HG02970 (cell line): ENCODE data around the gene DGKB.

Experiments used
- ATAC-seq: cut with Tn5 transposase; IDR thresholded peaks from one replicate; pipeline ENCODE4 v1.9.1; 2021; ENCODE audit warnings: mild to moderate bottlenecking, moderate library complexity, moderate number of reproducible peaks; ENCODE audit not compliant: unreplicated experiment, low FRiP score

Gene DGKB

GRCh38 chr7:14902589-14903067 lies at the start of gene DGKB:
Gene DGKB, minus strand, starts transcription at chr7:14902751.
- ATAC-seq: no peak

GRCh38 chr7:14950013-14950412 lies 47.5 kb upstream of the DGKB start:
- no peak for ATAC-seq

- no peak for ATAC-seq
These were observed 35.6 kb upstream of the DGKB start for GRCh38 chr7:14938181-14938580.

GRCh38 chr7:14937581-14937980 lies 35.0 kb upstream of the DGKB start:
- ATAC-seq: no peak

- no peak for ATAC-seq
These were observed 34.0 kb upstream of the DGKB start for GRCh38 chr7:14936554-14936953.

GRCh38 chr7:14934839-14935238 lies 32.3 kb upstream of the DGKB start:
- no peak for ATAC-seq

- ATAC-seq: no peak
These were observed 29.1 kb upstream of the DGKB start for GRCh38 chr7:14931511-14932215.

GRCh38 chr7:14924398-14924797 lies 21.8 kb upstream of the DGKB start:
- no peak for ATAC-seq

GRCh38 chr7:14911077-14911476 lies 8.5 kb upstream of the DGKB start:
- ATAC-seq: no peak

- no peak for ATAC-seq
These were observed 6.1 kb upstream of the DGKB start for GRCh38 chr7:14908697-14909096.

GRCh38 chr7:14905764-14906163 lies 3.2 kb upstream of the DGKB start:
- ATAC-seq: no peak

GRCh38 chr7:14900051-14900450 lies 2.5 kb downstream of the DGKB start:
- no peak for ATAC-seq

GRCh38 chr7:14899030-14899429 lies 3.5 kb downstream of the DGKB start:
- no peak for ATAC-seq

- ATAC-seq: no peak
These were observed 6.1 kb downstream of the DGKB start for GRCh38 chr7:14896461-14896860.

GRCh38 chr7:14894826-14895225 lies 7.7 kb downstream of the DGKB start:
- ATAC-seq: no peak

- no peak for ATAC-seq
These were observed 9.6 kb downstream of the DGKB start for GRCh38 chr7:14892961-14893360.

GRCh38 chr7:14891289-14891688 lies 11.3 kb downstream of the DGKB start:
- no peak for ATAC-seq

- no peak for ATAC-seq
These were observed 13.6 kb downstream of the DGKB start for GRCh38 chr7:14888962-14889361.

- no peak for ATAC-seq
These were observed 16.0 kb downstream of the DGKB start for GRCh38 chr7:14886533-14886932.

GRCh38 chr7:14875941-14876587 lies 26.5 kb downstream of the DGKB start:
- no peak for ATAC-seq

- no peak for ATAC-seq
These were observed 30.7 kb downstream of the DGKB start for GRCh38 chr7:14871880-14872279.

- ATAC-seq: no peak
These were observed 32.2 kb downstream of the DGKB start for GRCh38 chr7:14870394-14870793.
